ENCODE measurements around the gene TOM1.

Gene TOM1

GRCh38 chr22:35397095-35397904 is 97.6 kb downstream of the TOM1 start:
- DNase-seq (ENCODE audit: low read depth) = no peak

Data from activated T-cell treated with anti-CD3 and anti-CD28 coated beads for 1 hour (primary cell).